ENCODE results near the gene LIPA. TPM values are rescaled to one million over a fixed set of nuclear protein-coding genes. Genes with fewer than 3 reads are reported as not detected.
"Not testable (repeated sequence)": the region's sequence is repeated elsewhere in the genome, so short reads cannot be mapped to it uniquely, and the experiment has no call there.

The LIPA gene
- total RNA-seq, 1 donor from 2014 or later = 16.5 TPM

- DNase-seq (no peak), ATAC-seq (no peak)
Observed at GRCh38 chr10:89274928-89275327, 23.4 kb upstream of the LIPA start.

GRCh38 chr10:89273680-89274079 lies 22.1 kb upstream of the LIPA start:
- DNase-seq = no peak
- no peak for ATAC-seq
- intact Hi-C loops (cut with micrococcal nuclease) = no loop called here

More at GRCh38 chr10:89274928-89275327, 23.4 kb upstream of the LIPA start:
- intact Hi-C loops (cut with micrococcal nuclease) = no loop called here

GRCh38 chr10:89271532-89271931 lies 20.0 kb upstream of the LIPA start:
- DNase-seq = no peak
- no peak for ATAC-seq
- intact Hi-C loops (cut with micrococcal nuclease) = no loop called here

- ATAC-seq (no peak), DNase-seq (no peak)
- intact Hi-C loops (cut with micrococcal nuclease) = no loop called here
Observed at GRCh38 chr10:89270153-89270483, 18.5 kb upstream of the LIPA start.

GRCh38 chr10:89269433-89270152 lies 18.0 kb upstream of the LIPA start:
- ATAC-seq (peak; percentile 54), DNase-seq (no peak)
- intact Hi-C loops (cut with micrococcal nuclease) = no loop called here

- ATAC-seq = no peak
- no peak for DNase-seq
- intact Hi-C loops (cut with micrococcal nuclease) = no loop called here
Observed at GRCh38 chr10:89266721-89267453, 15.3 kb upstream of the LIPA start.

- intact Hi-C loops (cut with micrococcal nuclease) = no loop called here
- DNase-seq = no peak
- ATAC-seq = no peak
Observed at GRCh38 chr10:89263531-89263930, 12.0 kb upstream of the LIPA start.

- intact Hi-C loops (cut with micrococcal nuclease) = no loop called here
Observed at GRCh38 chr10:89263091-89263490, 11.5 kb upstream of the LIPA start.

GRCh38 chr10:89262086-89263051 lies 10.8 kb upstream of the LIPA start:
- peak; percentile 9 for ATAC-seq
- intact Hi-C loops (cut with micrococcal nuclease) = no loop called here
- no peak for DNase-seq

More at GRCh38 chr10:89263091-89263490, 11.5 kb upstream of the LIPA start:
- no peak for DNase-seq
- ATAC-seq = no peak

- ATAC-seq = no peak
- intact Hi-C loops (cut with micrococcal nuclease) = no loop called here
- DNase-seq = no peak
Observed at GRCh38 chr10:89258881-89259280, 7.3 kb upstream of the LIPA start.

GRCh38 chr10:89257581-89257980 lies 6.0 kb upstream of the LIPA start:
- DNase-seq (no peak), ATAC-seq (no peak)
- intact Hi-C loops (cut with micrococcal nuclease) = no loop called here

GRCh38 chr10:89256962-89257361 lies 5.4 kb upstream of the LIPA start:
- no peak for DNase-seq
- no peak for ATAC-seq
- intact Hi-C loops (cut with micrococcal nuclease) = no loop called here

- DNase-seq (no peak), ATAC-seq (no peak)
- intact Hi-C loops (cut with micrococcal nuclease) = no loop called here
Observed at GRCh38 chr10:89256340-89256739, 4.8 kb upstream of the LIPA start.

GRCh38 chr10:89255793-89256192 lies 4.2 kb upstream of the LIPA start:
- intact Hi-C loops (cut with micrococcal nuclease) = no loop called here
- no peak for DNase-seq
- no peak for ATAC-seq

GRCh38 chr10:89255091-89255579 lies 3.6 kb upstream of the LIPA start:
- ATAC-seq; intact Hi-C loops (cut with micrococcal nuclease); DNase-seq: not testable (repeated sequence)

GRCh38 chr10:89252225-89252585 lies 630 bp upstream of the LIPA start:
- intact Hi-C loops (cut with micrococcal nuclease) = no loop called here
- DNase-seq = no peak
- no peak for ATAC-seq

- ATAC-seq (no peak), DNase-seq (no peak)
- intact Hi-C loops (cut with micrococcal nuclease) = no loop called here
Observed at GRCh38 chr10:89250865-89251408, 638 bp downstream of the LIPA start.

- no peak for ATAC-seq
- intact Hi-C loops (cut with micrococcal nuclease) = no loop called here
Observed at GRCh38 chr10:89248990-89249389, 2.6 kb downstream of the LIPA start.

GRCh38 chr10:89247623-89248022 lies 4.0 kb downstream of the LIPA start:
- intact Hi-C loops (cut with micrococcal nuclease); DNase-seq; ATAC-seq: not testable (repeated sequence)

More at GRCh38 chr10:89248990-89249389, 2.6 kb downstream of the LIPA start:
- no peak for DNase-seq

Data from left ventricle myocardium superior (tissue), 1 donor.